NCI-H524 treated with DMSO at 0.1 percent for 48 hours (cell line): ENCODE measurements around the gene EPHB1.
A peak's percentile ranks its signal among the peaks of the same experiment; 100 is the strongest.

Source experiments
- DNase-seq: peaks from one replicate; lab custom pipeline; 2025; lab: John Stamatoyannopoulos, UW

Gene EPHB1

GRCh38 chr3:134911586-134912548 lies 116.8 kb downstream of the EPHB1 start:
- no peak for DNase-seq

GRCh38 chr3:134916276-134916961 lies 121.4 kb downstream of the EPHB1 start:
- DNase-seq = no peak

GRCh38 chr3:134917631-134918030 lies 122.6 kb downstream of the EPHB1 start:
- no peak for DNase-seq

- DNase-seq = no peak
Measured at GRCh38 chr3:134918441-134918840, 123.4 kb downstream of the EPHB1 start.

GRCh38 chr3:134922101-134922500 lies 127.0 kb downstream of the EPHB1 start:
- no peak for DNase-seq

- peak; percentile 92 for DNase-seq
Measured at GRCh38 chr3:134922866-134923265, 127.8 kb downstream of the EPHB1 start.

GRCh38 chr3:134923286-134923685 lies 128.2 kb downstream of the EPHB1 start:
- no peak for DNase-seq

GRCh38 chr3:134927599-134927998 lies 132.5 kb downstream of the EPHB1 start:
- DNase-seq = no peak

DNA sequence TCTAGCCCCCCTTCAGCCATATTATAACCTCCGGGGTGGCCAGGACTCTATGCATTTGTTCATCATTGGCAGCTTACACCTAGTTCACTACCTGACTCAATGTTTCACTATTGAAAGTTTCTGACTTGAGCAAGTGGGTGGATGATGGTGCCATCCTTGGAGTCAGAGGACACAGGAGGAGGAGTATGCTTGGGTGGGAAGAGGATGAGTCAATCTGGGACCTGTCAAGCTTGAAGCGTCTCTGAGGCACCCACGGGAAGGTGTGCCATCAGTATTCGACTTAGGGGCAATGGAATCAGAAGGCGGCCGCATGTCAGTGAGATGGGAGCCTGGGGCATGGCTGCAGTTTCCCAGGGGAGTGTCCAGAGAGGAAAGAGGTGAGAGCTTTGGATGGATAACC lies 133.3 kb downstream of the EPHB1 start:
- DNase-seq = no peak

DNA sequence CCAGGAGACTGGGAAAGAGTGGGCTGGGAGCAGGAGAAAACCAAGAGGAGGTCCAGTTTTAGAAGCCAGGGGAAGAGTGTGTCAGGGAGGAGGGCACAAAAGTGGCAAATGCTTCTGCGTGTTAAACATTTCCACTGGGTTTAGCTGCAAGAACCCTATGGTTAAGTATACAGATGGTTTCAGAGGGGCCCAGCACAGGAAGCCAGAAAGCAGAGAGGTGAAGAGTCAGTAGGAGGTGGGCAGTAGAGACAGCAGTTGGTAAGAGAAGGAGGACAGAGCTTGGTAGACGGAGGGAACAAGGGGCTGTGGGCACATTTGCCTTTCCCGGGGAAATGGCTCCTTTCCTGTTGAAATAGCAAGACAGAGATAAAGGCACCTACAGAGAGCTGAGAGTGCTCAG lies 133.8 kb downstream of the EPHB1 start:
- no peak for DNase-seq

- no peak for DNase-seq
Measured at GRCh38 chr3:134929976-134930375, 134.9 kb downstream of the EPHB1 start.

DNA sequence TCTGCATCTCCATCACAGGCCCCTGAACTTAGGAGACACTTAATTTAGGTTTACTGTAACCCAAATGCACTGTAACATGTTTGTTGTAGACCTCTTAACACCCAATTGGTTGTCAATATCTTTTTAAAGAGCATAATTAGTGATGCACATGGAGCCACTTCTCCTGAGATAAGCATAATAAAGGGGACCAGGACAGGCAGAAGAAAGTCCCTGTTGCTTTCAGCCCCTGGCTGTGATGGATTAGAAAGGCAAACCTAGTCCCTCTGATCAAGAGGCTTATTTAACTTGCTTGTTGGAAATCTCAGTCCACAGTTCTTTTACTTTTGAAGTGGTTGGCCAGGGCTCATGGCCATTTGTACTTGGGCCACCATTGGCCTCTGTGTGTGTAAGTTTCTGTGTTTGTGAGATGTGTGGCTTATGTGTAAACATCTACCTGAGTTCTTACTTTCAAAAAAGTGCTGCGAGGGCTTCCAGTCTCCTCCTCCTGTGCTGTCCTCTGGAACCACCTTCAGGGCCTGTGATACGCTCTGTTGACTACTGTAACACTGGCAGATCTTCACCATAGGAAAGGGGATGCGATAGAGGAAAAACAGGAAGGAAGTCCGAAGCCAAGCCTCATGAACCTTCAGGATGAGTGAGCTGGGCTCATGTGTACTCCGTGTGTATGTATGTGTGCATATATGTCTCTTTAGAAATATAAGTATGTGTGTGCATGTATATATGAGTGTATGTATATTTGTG lies 136.2 kb downstream of the EPHB1 start:
- no peak for DNase-seq

DNA sequence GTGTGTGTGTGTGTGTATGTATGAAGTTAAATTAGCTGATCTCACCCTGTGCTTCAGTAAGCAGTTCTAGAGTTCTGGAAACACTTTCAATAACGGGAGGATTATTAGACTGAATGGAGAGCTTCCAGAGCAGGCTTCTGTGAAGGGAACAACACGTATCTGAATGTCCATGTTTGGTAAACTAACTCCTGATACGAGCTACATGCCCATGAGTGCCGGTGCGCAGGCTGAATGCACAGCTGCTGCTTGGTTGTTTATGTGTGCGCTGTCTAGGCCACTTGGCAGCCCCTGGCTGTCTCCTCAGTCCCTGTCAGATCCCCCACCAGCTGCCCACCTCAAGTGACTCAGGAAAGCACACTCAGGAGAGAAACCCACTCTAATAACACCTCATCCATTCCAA lies 137.0 kb downstream of the EPHB1 start:
- no peak for DNase-seq

GRCh38 chr3:134933997-134934396 lies 138.9 kb downstream of the EPHB1 start:
- no peak for DNase-seq

- DNase-seq = no peak
Measured at GRCh38 chr3:134934933-134935332, 139.9 kb downstream of the EPHB1 start.

DNA sequence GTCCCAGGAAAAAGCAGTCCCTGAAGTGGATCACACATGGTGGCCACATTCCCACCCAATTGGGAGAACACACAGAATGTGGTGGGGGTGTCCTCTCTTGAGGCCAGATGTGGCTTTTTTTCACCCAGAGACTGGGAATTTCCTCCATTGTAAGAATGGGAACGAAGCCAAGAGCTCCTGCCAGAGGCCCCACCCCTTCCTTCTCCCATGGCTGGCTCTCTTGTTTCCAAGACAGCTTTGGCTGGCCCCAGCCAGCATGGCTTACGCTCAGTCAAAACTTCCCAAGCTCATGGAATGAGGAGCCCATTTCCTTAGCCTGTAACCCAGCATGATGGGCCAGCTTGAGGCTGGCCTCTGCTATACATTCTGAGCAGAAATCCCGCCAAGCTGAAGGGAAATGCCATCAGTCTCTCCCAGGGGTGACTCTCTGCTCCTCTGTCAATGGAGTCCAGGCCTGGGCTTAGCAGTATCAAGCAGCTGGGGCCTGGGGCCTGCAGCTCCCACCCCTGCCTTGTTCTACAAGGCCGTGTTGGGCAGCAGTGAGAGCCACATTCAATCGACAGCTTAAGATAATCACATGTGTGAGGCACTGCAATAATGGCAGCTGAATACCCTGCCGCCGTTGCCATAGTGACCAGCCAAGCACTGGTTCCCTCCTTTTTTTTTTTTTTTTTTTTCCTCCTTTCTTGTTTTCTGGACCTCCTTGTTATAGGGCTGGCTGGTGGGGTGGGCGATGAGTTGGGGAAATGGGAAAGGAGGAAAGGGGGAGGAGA lies 142.4 kb downstream of the EPHB1 start:
- no peak for DNase-seq

DNA sequence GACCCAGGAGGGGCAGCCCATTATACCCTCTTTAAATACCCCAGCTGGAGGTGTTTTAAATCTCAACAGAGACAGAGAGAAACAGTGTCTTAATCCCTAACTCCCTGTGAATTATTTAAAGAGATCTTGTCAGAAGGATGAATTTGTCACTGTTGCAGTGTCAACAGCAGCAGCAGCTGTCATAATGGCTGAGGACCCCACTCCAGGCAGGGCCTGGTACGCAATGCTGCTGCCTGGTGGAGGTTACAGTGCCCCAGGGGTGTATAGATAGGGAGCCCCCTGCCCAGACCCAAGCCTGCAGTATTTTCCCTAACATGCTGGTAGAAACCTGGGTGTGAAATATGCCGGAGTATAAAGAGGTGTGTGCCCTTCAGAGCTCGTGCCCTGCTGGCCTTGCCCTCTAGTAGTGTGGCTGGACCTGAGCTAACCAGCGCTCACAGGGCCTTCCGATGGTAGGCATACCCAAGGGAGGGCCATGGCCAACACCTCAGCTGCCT lies 143.0 kb downstream of the EPHB1 start:
- peak; percentile 53 for DNase-seq

DNA sequence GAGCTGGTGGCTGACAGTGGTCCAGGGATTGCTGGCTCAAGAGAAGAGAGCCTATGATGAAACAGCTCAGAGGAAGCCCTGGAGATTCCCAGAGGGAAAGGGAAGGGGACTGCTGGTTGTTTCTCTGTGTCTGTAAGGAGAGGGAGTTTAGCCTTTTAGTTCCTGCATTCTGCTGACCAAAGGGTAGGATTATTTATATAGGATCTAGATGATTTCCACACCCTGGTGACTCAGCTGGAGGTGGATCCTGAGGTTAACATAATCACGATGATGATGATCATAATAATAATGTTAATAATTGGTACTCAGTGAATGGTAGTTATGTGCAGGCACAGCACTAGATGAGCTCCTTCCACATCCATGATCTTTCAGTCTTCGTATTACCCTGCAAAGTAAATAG lies 144.9 kb downstream of the EPHB1 start:
- no peak for DNase-seq

GRCh38 chr3:134941820-134942219 lies 146.8 kb downstream of the EPHB1 start:
- DNase-seq = no peak

GRCh38 chr3:134944429-134944828 lies 149.4 kb downstream of the EPHB1 start:
- no peak for DNase-seq

DNA sequence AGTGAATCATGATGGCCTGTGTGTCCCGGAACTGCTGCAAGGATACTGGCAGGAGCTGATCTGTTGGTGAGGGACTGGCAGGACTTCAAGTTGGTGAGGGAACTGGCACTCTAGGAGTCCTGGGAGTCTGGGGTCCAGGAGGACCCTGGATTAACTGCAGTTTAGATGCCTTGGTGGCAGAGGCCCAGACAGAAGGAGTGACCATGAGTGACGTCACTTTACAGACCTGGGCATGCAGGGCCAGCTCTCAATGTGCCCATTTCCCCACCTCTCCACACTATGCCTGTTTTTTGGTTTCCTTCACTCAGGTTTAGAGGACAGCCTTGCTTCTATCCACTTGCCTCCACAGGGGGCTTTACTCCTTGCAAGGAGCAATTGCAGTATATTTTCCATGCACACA lies 154.1 kb downstream of the EPHB1 start:
- no peak for DNase-seq

DNA sequence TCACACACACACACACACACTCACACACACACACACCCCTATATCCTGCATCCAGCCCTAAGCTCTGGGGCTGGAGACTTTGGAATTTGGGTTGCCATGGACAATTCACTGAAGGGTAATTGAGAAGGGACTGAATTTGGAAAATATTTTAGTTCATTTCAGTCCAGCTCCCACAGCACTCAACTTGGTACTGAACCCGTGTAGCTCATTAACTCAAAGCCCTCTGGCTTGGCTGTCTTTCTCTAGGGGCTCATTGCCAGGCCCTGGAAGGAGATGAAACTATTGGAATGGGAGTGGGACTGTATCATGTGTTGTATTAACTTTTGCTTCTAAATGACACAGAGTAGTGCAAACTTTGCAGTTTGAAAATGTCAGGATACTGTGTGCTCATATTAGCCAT lies 157.3 kb downstream of the EPHB1 start:
- no peak for DNase-seq
